ENCODE data around the gene RAD51B. TPM values are rescaled to one million over a fixed set of nuclear protein-coding genes. Genes with fewer than 3 reads are reported as not detected.

Gene RAD51B
- total and polyA plus RNA-seq, 2 donors (not counting 1 experiment from before 2014, with no cell fraction given), result 4.6 to 16.3 TPM

- H3K4me3 ChIP-seq (replicated peaks in 1 of 4; ENCODE audit: control extremely low read depth in 1 of 4, insufficient read depth in 1 of 4, low read depth in 3 of 4, low read length in 4 of 4), result no peak overlapping the region
Observed at GRCh38 chr14:68544081-68544892, 724.7 kb downstream of the RAD51B start.

GRCh38 chr14:68546839-68547238 lies 727.3 kb downstream of the RAD51B start:
- Histone ChIP-seq H3K9me3 (ENCODE audit: control insufficient read depth, insufficient read depth, low read depth, low read length) (no peaks in the 10 kb centered on the region), H3K4me1 (ENCODE audit: control insufficient read depth, extremely low read depth, insufficient read depth, low read length) (peaks cover 45% of the 10 kb centered on the region), H3K4me3 (replicated peaks in 1 of 4; ENCODE audit: control extremely low read depth in 1 of 4, insufficient read depth in 1 of 4, low read depth in 3 of 4, low read length in 4 of 4) (no peak overlapping the region), H3K27me3 (ENCODE audit: control insufficient read depth, insufficient read depth, low read length) (no peaks in the 10 kb centered on the region), H3K36me3 (ENCODE audit: control insufficient read depth, insufficient read depth, low read length) (no peaks in the 10 kb centered on the region), H3K27ac (ENCODE audit: insufficient read depth, low read length) (peak overlapping the region; percentile 100), H3K9ac (ENCODE audit: insufficient read depth, low read length) (peak overlapping the region; percentile 65), H4K20me1 (ENCODE audit: control insufficient read depth, extremely low read depth, insufficient read depth, low read length) (no peaks in the 10 kb centered on the region), H3K4me2 (ENCODE audit: extremely low read depth, insufficient read depth, low read length) (no peak overlapping the region), H3K79me2 (ENCODE audit: control insufficient read depth, insufficient read depth, low read length) (no peaks in the 10 kb centered on the region), H2AFZ (ENCODE audit: low read length) (no peak overlapping the region)
- TF ChIP-seq CTCF (conservative IDR thresholded peaks at IDR 0.05 in 1 of 2, IDR thresholded peaks at IDR 0.05 in 1 of 2; ENCODE audit: low read depth in 1 of 2, low read length in 2 of 2) (no peak), EZH2 (IDR thresholded peaks at IDR 0.05; ENCODE audit: low read length, missing control alignments) (no peak)
- peak; percentile 86 to 90 for DNase-seq (ENCODE audit: low read depth in 2 of 2)

More at GRCh38 chr14:68544081-68544892, 724.7 kb downstream of the RAD51B start:
- no peak overlapping the region for H3K9ac ChIP-seq (ENCODE audit: insufficient read depth, low read length)
- no peaks in the 10 kb centered on the region for H3K9me3 ChIP-seq (ENCODE audit: control insufficient read depth, insufficient read depth, low read depth, low read length)
- H3K27ac ChIP-seq (ENCODE audit: insufficient read depth, low read length), result peak overlapping the region; percentile 79
- DNase-seq (ENCODE audit: low read depth in 2 of 2), result peak; percentile 99 to 100
- H3K79me2 ChIP-seq (ENCODE audit: control insufficient read depth, insufficient read depth, low read length), result no peaks in the 10 kb centered on the region
- peak overlapping the region; percentile 46 for H3K4me2 ChIP-seq (ENCODE audit: extremely low read depth, insufficient read depth, low read length)
- peaks cover 36% of the 10 kb centered on the region for H3K4me1 ChIP-seq (ENCODE audit: control insufficient read depth, extremely low read depth, insufficient read depth, low read length)
- H2AFZ ChIP-seq (ENCODE audit: low read length), result no peak overlapping the region
- no peaks in the 10 kb centered on the region for H4K20me1 ChIP-seq (ENCODE audit: control insufficient read depth, extremely low read depth, insufficient read depth, low read length)
- H3K36me3 ChIP-seq (ENCODE audit: control insufficient read depth, insufficient read depth, low read length), result no peaks in the 10 kb centered on the region
- TF ChIP-seq CTCF (conservative IDR thresholded peaks at IDR 0.05 in 1 of 2, IDR thresholded peaks at IDR 0.05 in 1 of 2; ENCODE audit: low read depth in 1 of 2, low read length in 2 of 2) (no peak), EZH2 (IDR thresholded peaks at IDR 0.05; ENCODE audit: low read length, missing control alignments) (no peak)
- H3K27me3 ChIP-seq (ENCODE audit: control insufficient read depth, insufficient read depth, low read length), result no peaks in the 10 kb centered on the region

DNA sequence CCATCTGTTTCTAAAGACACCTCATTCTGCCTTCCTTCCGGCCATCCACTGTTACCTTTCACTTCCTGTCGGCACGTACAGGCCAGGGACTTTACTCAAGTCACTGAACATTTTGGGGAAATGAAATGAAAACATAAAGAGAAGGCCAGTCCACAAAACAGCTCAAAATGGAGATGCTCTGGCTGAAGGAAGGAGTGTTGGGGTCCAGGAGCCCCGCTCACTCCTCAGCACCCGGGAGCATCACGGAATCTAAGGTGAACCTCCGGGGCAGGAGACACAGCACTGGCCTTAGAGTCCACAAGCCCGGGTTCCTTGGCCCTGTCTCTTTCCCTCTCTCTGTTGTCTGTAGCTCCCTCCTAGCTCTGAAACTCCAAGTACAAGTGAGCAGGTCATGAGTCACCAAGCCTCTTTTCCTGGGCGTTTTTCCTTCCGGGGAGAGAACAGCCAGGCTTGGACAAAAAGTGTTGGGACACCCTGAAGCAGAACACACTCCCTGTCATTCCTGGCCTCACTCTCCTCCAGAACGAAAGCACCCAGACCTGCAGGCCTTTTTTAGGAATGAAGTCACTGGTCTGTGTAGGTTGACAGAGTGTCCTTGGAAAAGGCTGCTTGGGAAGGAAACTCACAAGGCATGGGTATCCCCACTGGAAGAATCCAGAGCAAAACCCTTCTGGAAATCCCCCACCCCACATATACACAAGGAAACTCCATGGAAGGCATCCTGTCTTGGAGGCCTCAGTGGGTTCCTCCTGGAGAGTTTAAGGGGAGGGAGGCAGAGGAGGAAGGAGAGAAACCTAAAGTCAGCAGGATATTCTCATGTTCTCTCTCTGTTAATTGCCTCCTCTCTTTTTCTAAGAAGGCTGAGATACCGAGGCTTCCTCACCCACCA lies 728.0 kb downstream of the RAD51B start:
- Histone ChIP-seq H4K20me1 (ENCODE audit: control insufficient read depth, extremely low read depth, insufficient read depth, low read length) (no peaks in the 10 kb centered on the region), H3K4me2 (ENCODE audit: extremely low read depth, insufficient read depth, low read length) (peak overlapping the region; percentile 76), H3K27ac (ENCODE audit: insufficient read depth, low read length) (peak overlapping the region; percentile 100), H3K79me2 (ENCODE audit: control insufficient read depth, insufficient read depth, low read length) (no peaks in the 10 kb centered on the region), H3K4me1 (ENCODE audit: control insufficient read depth, extremely low read depth, insufficient read depth, low read length) (peaks cover 45% of the 10 kb centered on the region), H3K9ac (ENCODE audit: insufficient read depth, low read length) (peak overlapping the region; percentile 70), H3K9me3 (ENCODE audit: control insufficient read depth, insufficient read depth, low read depth, low read length) (no peaks in the 10 kb centered on the region), H3K27me3 (ENCODE audit: control insufficient read depth, insufficient read depth, low read length) (no peaks in the 10 kb centered on the region), H3K36me3 (ENCODE audit: control insufficient read depth, insufficient read depth, low read length) (no peaks in the 10 kb centered on the region), H3K4me3 (replicated peaks in 1 of 4; ENCODE audit: control extremely low read depth in 1 of 4, insufficient read depth in 1 of 4, low read depth in 3 of 4, low read length in 4 of 4) (no peak overlapping the region), H2AFZ (ENCODE audit: low read length) (no peak overlapping the region)
- peak; percentile 90 to 94 for DNase-seq (ENCODE audit: low read depth in 2 of 2)
- TF ChIP-seq CTCF (conservative IDR thresholded peaks at IDR 0.05 in 1 of 2, IDR thresholded peaks at IDR 0.05 in 1 of 2; ENCODE audit: low read depth in 1 of 2, low read length in 2 of 2), result peak in 1 of 2 donors; percentile 8
- TF ChIP-seq EZH2 (IDR thresholded peaks at IDR 0.05; ENCODE audit: low read length, missing control alignments), result no peak
